Skeletal muscle tissue (tissue), 4 donors: ENCODE results near the gene PUM2. TPM values are rescaled to one million over a fixed set of nuclear protein-coding genes. Genes with fewer than 3 reads are reported as not detected.
"Not testable (repeated sequence)": the region's sequence is repeated elsewhere in the genome, so short reads cannot be mapped to it uniquely, and the experiment has no call there.

Experiments used
- H3K27ac ChIP-seq: one replicate; pipeline ENCODE4 v1.7.0; 2013; ENCODE audit warnings: mild to moderate bottlenecking, low read depth, low read length, inconsistent platforms
- H3K27me3 ChIP-seq, 3 donors: one replicate each; pipeline ENCODE4 v1.7.0; 2013; ENCODE audit warnings: low read length in 3 of 3; ENCODE audit not compliant: control insufficient read depth in 3 of 3, insufficient read depth in 3 of 3
- H3K36me3 ChIP-seq, 3 donors: one replicate each; pipeline ENCODE4 v1.7.0; 2013; ENCODE audit warnings: low read length in 3 of 3; ENCODE audit not compliant: control insufficient read depth in 3 of 3, insufficient read depth in 3 of 3
- H3K4me1 ChIP-seq, 3 donors: one replicate each; pipeline ENCODE4 v1.7.0; 2013; ENCODE audit warnings: low read length in 3 of 3, mild to moderate bottlenecking in 3 of 3; ENCODE audit not compliant: control insufficient read depth in 3 of 3, insufficient read depth in 3 of 3
- H3K4me3 ChIP-seq, 3 donors: one replicate each; pipeline ENCODE4 v1.7.0; 2013; ENCODE audit warnings: low read length in 3 of 3
- H3K9ac ChIP-seq, 3 donors: one replicate each; pipeline ENCODE4 v1.7.0; 2013; ENCODE audit warnings: low read length in 3 of 3, mild to moderate bottlenecking in 3 of 3, moderate library complexity in 2 of 3, low read depth in 1 of 3
- H3K9me3 ChIP-seq, 3 donors: one replicate each; pipeline ENCODE4 v1.7.0; 2013; ENCODE audit warnings: low read length in 3 of 3; ENCODE audit not compliant: control insufficient read depth in 3 of 3
- total RNA-seq: library from RNA; depleted of rRNA; stranded (reverse); fragments of >200 nt; gene quantifications from one replicate; pipeline ENCODE4 v1.2.3, GENCODE V29; 2014
- donor health status: Osteomylitis.

PUM2 gene
- total RNA-seq, 1 donor from 2014 or later = 80.4 TPM

DNA sequence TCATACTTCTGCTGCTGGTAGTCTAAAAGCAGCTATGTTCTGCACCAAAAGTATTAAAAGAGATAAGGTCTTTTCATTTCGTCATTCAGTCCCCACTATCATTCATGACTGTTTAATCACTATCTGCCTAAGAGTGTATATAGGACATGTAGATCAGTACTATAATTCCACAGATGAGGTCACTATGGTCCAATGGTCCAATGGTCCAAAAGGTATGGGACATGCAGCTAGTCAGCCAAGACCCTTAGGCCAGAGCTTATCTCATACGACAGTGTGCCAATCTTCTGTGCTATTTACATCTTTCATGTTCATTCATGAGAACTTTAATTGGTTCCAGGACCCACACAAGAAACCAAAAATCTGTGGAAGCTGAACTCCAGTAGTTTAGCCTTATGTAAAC, 83.1 kb downstream of the PUM2 start:
- H3K9ac ChIP-seq = no peak overlapping the region
- no peak overlapping the region for H3K4me3 ChIP-seq
- no peaks in the 10 kb centered on the region for H3K9me3 ChIP-seq
- H3K27me3 ChIP-seq = no peaks in the 10 kb centered on the region
- peaks cover 2 to 6% (median 5%) of the 10 kb centered on the region in 3 donors for H3K36me3 ChIP-seq
- no peak overlapping the region for H3K27ac ChIP-seq
- H3K4me1 ChIP-seq = no peaks in the 10 kb centered on the region

DNA sequence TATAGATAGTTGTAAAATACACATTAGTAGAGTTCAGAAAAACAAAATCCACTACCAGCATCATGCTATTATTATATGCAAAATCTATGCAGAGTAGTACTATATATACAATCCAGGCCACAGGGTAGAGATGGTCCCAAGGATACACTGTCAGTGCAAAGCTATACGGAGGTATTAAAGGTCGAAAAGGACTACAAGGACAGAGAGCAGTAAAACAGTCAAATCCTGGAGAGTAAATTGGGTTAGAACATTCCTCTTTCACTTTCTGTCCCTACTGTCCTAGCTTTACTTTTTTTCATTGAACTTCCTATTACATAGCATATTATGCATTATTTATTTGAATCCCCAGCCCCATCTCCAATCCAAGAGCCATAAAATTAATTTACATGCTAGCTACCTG, 86.0 kb downstream of the PUM2 start:
- H3K9ac ChIP-seq = no peak overlapping the region
- no peaks in the 10 kb centered on the region for H3K4me1 ChIP-seq
- H3K4me3 ChIP-seq = no peak overlapping the region
- no peaks in the 10 kb centered on the region for H3K27me3 ChIP-seq
- no peaks in the 10 kb centered on the region for H3K9me3 ChIP-seq
- peaks cover 2 to 19% (median 18%) of the 10 kb centered on the region in 3 donors for H3K36me3 ChIP-seq
- H3K27ac ChIP-seq = no peak overlapping the region

GRCh38 chr2:20257411-20257810, 93.2 kb downstream of the PUM2 start:
- Histone ChIP-seq H3K4me1 (no peaks in the 10 kb centered on the region), H3K9me3 (no peaks in the 10 kb centered on the region), H3K4me3 (no peak overlapping the region), H3K27me3 (no peaks in the 10 kb centered on the region), H3K9ac (no peak overlapping the region), H3K27ac (no peak overlapping the region), H3K36me3 (peaks cover 18 to 57% (median 57%) of the 10 kb centered on the region in 3 donors)

GRCh38 chr2:20254731-20255130, 95.9 kb downstream of the PUM2 start:
- Histone ChIP-seq H3K27me3 (no peaks in the 10 kb centered on the region), H3K27ac (no peak overlapping the region), H3K4me1 (no peaks in the 10 kb centered on the region), H3K9ac (no peak overlapping the region), H3K4me3 (no peak overlapping the region), H3K36me3 (peaks cover 18 to 67% (median 56%) of the 10 kb centered on the region in 3 donors), H3K9me3 (no peaks in the 10 kb centered on the region)

GRCh38 chr2:20250436-20250835, 100.2 kb downstream of the PUM2 start:
- Histone ChIP-seq H3K36me3 (peaks cover 17 to 61% (median 36%) of the 10 kb centered on the region in 3 donors), H3K4me3 (no peak overlapping the region), H3K27ac (no peak overlapping the region), H3K4me1 (no peaks in the 10 kb centered on the region), H3K9me3 (no peaks in the 10 kb centered on the region), H3K27me3 (no peaks in the 10 kb centered on the region), H3K9ac (no peak overlapping the region)

- H3K9ac ChIP-seq = no peak overlapping the region
- no peak overlapping the region for H3K27ac ChIP-seq
- H3K9me3 ChIP-seq = no peaks in the 10 kb centered on the region
- no peaks in the 10 kb centered on the region for H3K27me3 ChIP-seq
- H3K4me1 ChIP-seq = no peaks in the 10 kb centered on the region
- H3K36me3 ChIP-seq = peaks cover 12 to 49% (median 27%) of the 10 kb centered on the region in 3 donors
- no peak overlapping the region for H3K4me3 ChIP-seq
These were observed 101.5 kb downstream of the PUM2 start for GRCh38 chr2:20249170-20249569.

DNA sequence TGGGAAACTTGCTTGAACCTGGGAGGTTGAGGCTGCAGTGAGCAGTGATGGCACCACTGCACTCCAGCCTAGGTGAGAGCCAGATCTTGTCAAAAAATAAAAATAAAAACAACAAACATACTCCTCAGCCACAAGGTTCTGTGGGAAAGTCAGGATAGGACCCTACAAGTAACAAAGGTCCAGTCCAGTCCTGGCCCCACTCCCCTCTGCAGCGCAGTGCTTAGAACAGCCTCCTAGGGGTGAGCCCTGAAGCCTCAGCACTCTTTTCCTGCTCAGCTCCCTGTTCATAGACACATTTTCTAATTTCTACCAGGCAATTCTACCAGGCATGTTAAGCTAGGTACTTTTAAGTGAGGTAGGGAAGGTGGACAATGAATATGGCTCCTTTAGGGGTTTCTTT, 103.6 kb downstream of the PUM2 start:
- Histone ChIP-seq H3K4me3 (no peak overlapping the region), H3K36me3 (peaks cover 0 to 30% (median 8%) of the 10 kb centered on the region in 3 donors), H3K27me3 (peaks cover 0 to 4% (median 0%) of the 10 kb centered on the region in 3 donors), H3K9ac (no peak overlapping the region), H3K27ac (no peak overlapping the region), H3K9me3 (no peaks in the 10 kb centered on the region), H3K4me1 (no peaks in the 10 kb centered on the region)

DNA sequence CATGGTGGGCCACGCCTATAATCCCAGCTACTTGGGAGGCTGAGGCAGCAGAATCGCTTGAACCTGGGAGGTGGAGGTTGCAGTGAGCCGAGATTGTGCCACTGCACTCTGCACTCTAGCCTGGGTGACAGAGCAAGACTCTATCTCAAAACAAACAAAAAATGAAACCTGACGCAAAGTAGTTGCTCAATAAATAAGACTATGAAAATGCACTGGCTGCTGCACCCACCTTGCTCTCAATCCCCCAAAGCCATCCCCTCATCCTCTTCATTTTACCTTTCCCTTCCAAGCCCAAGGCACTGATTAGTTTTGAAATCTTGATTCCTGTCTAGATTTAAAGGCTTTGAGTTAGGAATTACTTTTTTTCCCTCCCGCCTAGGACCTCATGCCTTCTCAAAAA, 107.0 kb downstream of the PUM2 start:
- peaks cover 5 to 17% (median 6%) of the 10 kb centered on the region in 3 donors for H3K27me3 ChIP-seq

GRCh38 chr2:20242727-20243377, 107.8 kb downstream of the PUM2 start:
- peaks cover 5 to 17% (median 6%) of the 10 kb centered on the region in 3 donors for H3K27me3 ChIP-seq
- H3K9me3 ChIP-seq = peaks cover 0 to 2% (median 0%) of the 10 kb centered on the region in 3 donors
- no peaks in the 10 kb centered on the region for H3K4me1 ChIP-seq
- no peak overlapping the region for H3K4me3 ChIP-seq
- H3K9ac ChIP-seq = no peak overlapping the region
- H3K36me3 ChIP-seq = peaks cover 0 to 7% (median 0%) of the 10 kb centered on the region in 3 donors
- no peak overlapping the region for H3K27ac ChIP-seq

More for the DNA sequence above, 107.0 kb downstream of the PUM2 start:
- H3K9ac ChIP-seq, H3K4me1 ChIP-seq, H3K4me3 ChIP-seq, H3K27ac ChIP-seq, H3K36me3 ChIP-seq, H3K9me3 ChIP-seq: not testable (repeated sequence)

GRCh38 chr2:20241973-20242726, 108.5 kb downstream of the PUM2 start:
- no peak overlapping the region for H3K27ac ChIP-seq
- H3K9me3 ChIP-seq = peaks cover 0 to 2% (median 0%) of the 10 kb centered on the region in 3 donors
- H3K36me3 ChIP-seq = peaks cover 0 to 2% (median 0%) of the 10 kb centered on the region in 3 donors
- H3K9ac ChIP-seq = no peak overlapping the region
- peaks cover 5 to 17% (median 6%) of the 10 kb centered on the region in 3 donors for H3K27me3 ChIP-seq
- no peaks in the 10 kb centered on the region for H3K4me1 ChIP-seq
- no peak overlapping the region for H3K4me3 ChIP-seq
